Measurements from ENCODE around the gene NUAK1. TPM values are rescaled to one million over a fixed set of nuclear protein-coding genes. Genes with fewer than 3 reads are reported as not detected.

Gene NUAK1
- polyA plus RNA-seq, 1 donor from 2014 or later = 8.3 TPM

DNA sequence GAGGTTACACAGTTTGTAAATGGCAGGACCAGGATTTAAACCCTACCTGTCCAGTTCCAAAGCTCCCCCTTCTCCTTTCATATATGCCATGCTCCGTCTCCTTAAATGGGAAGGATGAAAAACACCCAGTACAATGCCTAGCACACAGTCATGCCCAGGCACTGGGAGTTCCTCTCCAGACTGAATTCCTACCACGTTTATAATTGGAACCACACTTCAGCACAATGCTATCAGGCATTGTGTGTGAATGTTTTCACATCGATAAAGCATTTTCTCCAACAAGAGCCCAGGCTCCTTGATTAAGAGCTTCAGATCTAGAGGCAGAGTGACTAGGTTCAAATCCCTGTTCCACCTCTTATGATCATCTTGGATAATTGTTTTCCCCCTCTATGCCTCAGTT, 2.7 kb upstream of the NUAK1 start:
- H3K4me3 ChIP-seq (ENCODE audit: low read length) = peak overlapping the region; percentile 93
- H3K4me2 ChIP-seq (ENCODE audit: low read length) = no peak overlapping the region

DNA sequence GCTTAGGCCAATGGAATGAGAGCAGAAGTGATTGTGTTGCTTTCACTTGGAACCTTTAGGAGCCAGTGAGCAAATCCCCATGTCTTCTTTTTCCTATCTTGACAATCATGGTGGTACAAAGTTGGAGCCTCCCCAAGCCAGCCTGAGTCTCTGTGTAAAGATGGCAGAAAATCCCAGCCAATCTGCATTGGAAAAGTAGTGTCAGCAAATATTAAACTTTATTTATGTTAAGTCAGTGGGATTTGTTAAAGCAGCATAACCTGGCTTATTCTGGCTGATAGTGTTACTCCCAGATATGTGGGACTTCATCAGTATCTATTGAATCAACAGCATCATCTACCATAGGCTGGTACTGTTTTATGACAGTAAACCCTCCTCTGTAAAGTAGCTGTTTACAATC, 2.2 kb upstream of the NUAK1 start:
- Histone ChIP-seq H3K9ac (ENCODE audit: low read length) (no peak overlapping the region), H4K20me1 (ENCODE audit: insufficient read depth) (no peaks in the 10 kb centered on the region), H3F3A (ENCODE audit: insufficient read depth, low read length, poor library complexity, severe bottlenecking) (no peaks in the 10 kb centered on the region), H3K9me2 (ENCODE audit: insufficient read depth, low read length) (no peaks in the 10 kb centered on the region), H3K9me3 (ENCODE audit: low read length) (no peaks in the 10 kb centered on the region), H2AFZ (ENCODE audit: low read depth, low read length) (no peak overlapping the region), H3K27ac (ENCODE audit: low read length) (no peak overlapping the region), H3K4me3 (ENCODE audit: low read length) (peak overlapping the region; percentile 93), H3K79me2 (replicated peaks; ENCODE audit: insufficient read depth, low read length) (peaks cover 43% of the 10 kb centered on the region), H3K36me3 (ENCODE audit: insufficient read depth, low read length) (no peaks in the 10 kb centered on the region), H3K4me2 (ENCODE audit: low read length) (peak overlapping the region; percentile 96), H3K27me3 (ENCODE audit: insufficient read depth, low read depth, low read length) (no peaks in the 10 kb centered on the region)
- TF ChIP-seq, protein P1, sequence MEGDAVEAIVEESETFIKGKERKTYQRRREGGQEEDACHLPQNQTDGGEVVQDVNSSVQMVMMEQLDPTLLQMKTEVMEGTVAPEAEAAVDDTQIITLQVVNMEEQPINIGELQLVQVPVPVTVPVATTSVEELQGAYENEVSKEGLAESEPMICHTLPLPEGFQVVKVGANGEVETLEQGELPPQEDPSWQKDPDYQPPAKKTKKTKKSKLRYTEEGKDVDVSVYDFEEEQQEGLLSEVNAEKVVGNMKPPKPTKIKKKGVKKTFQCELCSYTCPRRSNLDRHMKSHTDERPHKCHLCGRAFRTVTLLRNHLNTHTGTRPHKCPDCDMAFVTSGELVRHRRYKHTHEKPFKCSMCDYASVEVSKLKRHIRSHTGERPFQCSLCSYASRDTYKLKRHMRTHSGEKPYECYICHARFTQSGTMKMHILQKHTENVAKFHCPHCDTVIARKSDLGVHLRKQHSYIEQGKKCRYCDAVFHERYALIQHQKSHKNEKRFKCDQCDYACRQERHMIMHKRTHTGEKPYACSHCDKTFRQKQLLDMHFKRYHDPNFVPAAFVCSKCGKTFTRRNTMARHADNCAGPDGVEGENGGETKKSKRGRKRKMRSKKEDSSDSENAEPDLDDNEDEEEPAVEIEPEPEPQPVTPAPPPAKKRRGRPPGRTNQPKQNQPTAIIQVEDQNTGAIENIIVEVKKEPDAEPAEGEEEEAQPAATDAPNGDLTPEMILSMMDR (IDR thresholded peaks at IDR 0.05; ENCODE audit: poor library complexity, severe bottlenecking) = no peak
- TF ChIP-seq SMC3 (conservative IDR thresholded peaks at IDR 0.05; ENCODE audit: poor library complexity) = no peak
- TF ChIP-seq TAF1 (IDR thresholded peaks at IDR 0.05; ENCODE audit: low read depth) = no peak

More for the DNA sequence above, 2.7 kb upstream of the NUAK1 start:
- Histone ChIP-seq H3F3A (ENCODE audit: insufficient read depth, low read length, poor library complexity, severe bottlenecking) (no peaks in the 10 kb centered on the region), H2AFZ (ENCODE audit: low read depth, low read length) (no peak overlapping the region), H4K20me1 (ENCODE audit: insufficient read depth) (no peaks in the 10 kb centered on the region), H3K27me3 (ENCODE audit: insufficient read depth, low read depth, low read length) (no peaks in the 10 kb centered on the region), H3K79me2 (replicated peaks; ENCODE audit: insufficient read depth, low read length) (peaks cover 41% of the 10 kb centered on the region), H3K9ac (ENCODE audit: low read length) (no peak overlapping the region), H3K36me3 (ENCODE audit: insufficient read depth, low read length) (no peaks in the 10 kb centered on the region), H3K9me3 (ENCODE audit: low read length) (no peaks in the 10 kb centered on the region), H3K9me2 (ENCODE audit: insufficient read depth, low read length) (no peaks in the 10 kb centered on the region), H3K27ac (ENCODE audit: low read length) (no peak overlapping the region)
- TF ChIP-seq TAF1 (IDR thresholded peaks at IDR 0.05; ENCODE audit: low read depth) = no peak
- no peak for TF ChIP-seq POLR2AphosphoS5 (IDR thresholded peaks at IDR 0.05)
- TF ChIP-seq SMC3 (conservative IDR thresholded peaks at IDR 0.05; ENCODE audit: poor library complexity) = no peak
- TF ChIP-seq, protein P2, sequence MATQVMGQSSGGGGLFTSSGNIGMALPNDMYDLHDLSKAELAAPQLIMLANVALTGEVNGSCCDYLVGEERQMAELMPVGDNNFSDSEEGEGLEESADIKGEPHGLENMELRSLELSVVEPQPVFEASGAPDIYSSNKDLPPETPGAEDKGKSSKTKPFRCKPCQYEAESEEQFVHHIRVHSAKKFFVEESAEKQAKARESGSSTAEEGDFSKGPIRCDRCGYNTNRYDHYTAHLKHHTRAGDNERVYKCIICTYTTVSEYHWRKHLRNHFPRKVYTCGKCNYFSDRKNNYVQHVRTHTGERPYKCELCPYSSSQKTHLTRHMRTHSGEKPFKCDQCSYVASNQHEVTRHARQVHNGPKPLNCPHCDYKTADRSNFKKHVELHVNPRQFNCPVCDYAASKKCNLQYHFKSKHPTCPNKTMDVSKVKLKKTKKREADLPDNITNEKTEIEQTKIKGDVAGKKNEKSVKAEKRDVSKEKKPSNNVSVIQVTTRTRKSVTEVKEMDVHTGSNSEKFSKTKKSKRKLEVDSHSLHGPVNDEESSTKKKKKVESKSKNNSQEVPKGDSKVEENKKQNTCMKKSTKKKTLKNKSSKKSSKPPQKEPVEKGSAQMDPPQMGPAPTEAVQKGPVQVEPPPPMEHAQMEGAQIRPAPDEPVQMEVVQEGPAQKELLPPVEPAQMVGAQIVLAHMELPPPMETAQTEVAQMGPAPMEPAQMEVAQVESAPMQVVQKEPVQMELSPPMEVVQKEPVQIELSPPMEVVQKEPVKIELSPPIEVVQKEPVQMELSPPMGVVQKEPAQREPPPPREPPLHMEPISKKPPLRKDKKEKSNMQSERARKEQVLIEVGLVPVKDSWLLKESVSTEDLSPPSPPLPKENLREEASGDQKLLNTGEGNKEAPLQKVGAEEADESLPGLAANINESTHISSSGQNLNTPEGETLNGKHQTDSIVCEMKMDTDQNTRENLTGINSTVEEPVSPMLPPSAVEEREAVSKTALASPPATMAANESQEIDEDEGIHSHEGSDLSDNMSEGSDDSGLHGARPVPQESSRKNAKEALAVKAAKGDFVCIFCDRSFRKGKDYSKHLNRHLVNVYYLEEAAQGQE (IDR thresholded peaks at IDR 0.05; ENCODE audit: borderline replicate concordance) = no peak
- TF ChIP-seq EP300 (conservative IDR thresholded peaks at IDR 0.05; ENCODE audit: poor library complexity, severe bottlenecking) = no peak

DNA sequence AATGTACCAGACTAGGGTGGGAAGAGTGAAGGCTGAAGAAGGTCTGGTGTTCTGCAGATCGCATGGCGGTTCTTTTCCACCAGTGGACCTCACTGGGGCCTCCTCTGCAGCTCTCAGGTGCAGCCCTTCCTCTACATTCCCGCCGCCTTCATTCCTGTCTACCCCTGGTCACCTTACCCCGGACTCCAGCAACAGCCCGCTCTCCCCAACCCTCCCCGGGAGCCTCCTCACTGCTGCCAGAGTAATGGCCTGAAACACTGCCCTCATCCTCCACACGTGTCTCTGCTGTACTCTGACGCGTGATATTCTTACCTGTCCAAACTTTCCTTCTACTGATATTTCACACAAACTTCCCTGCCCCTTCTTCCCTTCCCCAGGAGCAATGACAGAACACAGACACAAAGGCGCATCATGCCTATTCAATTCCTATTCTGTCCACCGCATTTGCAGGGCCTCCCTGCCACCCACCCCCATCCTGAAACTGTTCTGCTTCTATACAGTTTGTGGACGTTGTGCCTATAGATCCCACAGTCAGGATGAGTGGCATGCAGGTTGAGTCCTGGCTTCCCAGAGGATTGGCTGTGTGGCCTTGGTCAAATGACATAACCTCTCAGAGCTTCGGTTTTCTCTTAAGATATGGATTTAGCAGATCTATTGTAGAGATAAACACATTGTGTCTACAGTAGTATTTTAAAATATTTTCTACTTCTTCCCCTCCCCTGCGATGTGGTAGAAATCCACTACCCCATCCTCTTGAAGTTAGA, 1.7 kb upstream of the NUAK1 start:
- Histone ChIP-seq H3K4me2 (ENCODE audit: low read length) (peak overlapping the region; percentile 96), H3K9me2 (ENCODE audit: insufficient read depth, low read length) (no peaks in the 10 kb centered on the region), H3F3A (ENCODE audit: insufficient read depth, low read length, poor library complexity, severe bottlenecking) (no peaks in the 10 kb centered on the region), H3K4me3 (ENCODE audit: low read length) (peak overlapping the region; percentile 93), H4K20me1 (ENCODE audit: insufficient read depth) (no peaks in the 10 kb centered on the region), H3K9me3 (ENCODE audit: low read length) (no peaks in the 10 kb centered on the region), H3K27me3 (ENCODE audit: insufficient read depth, low read depth, low read length) (no peaks in the 10 kb centered on the region), H3K79me2 (replicated peaks; ENCODE audit: insufficient read depth, low read length) (peaks cover 49% of the 10 kb centered on the region), H2AFZ (ENCODE audit: low read depth, low read length) (no peak overlapping the region), H3K27ac (ENCODE audit: low read length) (peak overlapping the region; percentile 88), H3K9ac (ENCODE audit: low read length) (peak overlapping the region; percentile 96), H3K36me3 (ENCODE audit: insufficient read depth, low read length) (no peaks in the 10 kb centered on the region)
- no peak for TF ChIP-seq RAD21 (conservative IDR thresholded peaks at IDR 0.05)
- TF ChIP-seq TAF1 (IDR thresholded peaks at IDR 0.05; ENCODE audit: low read depth) = no peak
- TF ChIP-seq MXI1 (conservative IDR thresholded peaks at IDR 0.05; ENCODE audit: poor library complexity, severe bottlenecking) = no peak
- TF ChIP-seq, protein P1 (IDR thresholded peaks at IDR 0.05; ENCODE audit: poor library complexity, severe bottlenecking) = no peak
- TF ChIP-seq SMC3 (conservative IDR thresholded peaks at IDR 0.05; ENCODE audit: poor library complexity) = no peak
- TF ChIP-seq POLR2AphosphoS5 (IDR thresholded peaks at IDR 0.05) = no peak
- no peak for TF ChIP-seq EP300 (conservative IDR thresholded peaks at IDR 0.05; ENCODE audit: poor library complexity, severe bottlenecking)
- TF ChIP-seq, protein P2 (IDR thresholded peaks at IDR 0.05; ENCODE audit: borderline replicate concordance) = no peak
- TF ChIP-seq EZH2 (IDR thresholded peaks at IDR 0.05; ENCODE audit: borderline replicate concordance, insufficient read depth, low read length, poor library complexity, severe bottlenecking) = no peak
